IMR-90 (cell line): ENCODE data around the gene AMN. TPM values are rescaled to one million over a fixed set of nuclear protein-coding genes. Genes with fewer than 3 reads are reported as not detected.

Source experiments
- ATAC-seq: fragments of 200-7000 bp; cut with Tn5 transposase; 2 replicates; pipeline ENCODE4 v1.9.1; 2020; ENCODE audit warnings: low read depth, mild to moderate bottlenecking, moderate library complexity
- BruUV-seq: library from RNA; stranded (reverse); fragments of 400-500 nt; replicated peaks from 2 replicates; lab custom pipeline; 2021; lab: Mats Ljungman, UMichigan
- CTCF ChIA-PET: fragments of 300-600 bp; formaldehyde crosslinking; extraction: SDS; loops from one replicate; lab custom pipeline; 2021; ENCODE audit warnings: antibody characterized with exemption; lab: Yijun Ruan, JAX
- POLR2A ChIA-PET: fragments of 300-600 bp; sonication (Branson Sonifier 250); formaldehyde crosslinking; loops from one replicate; lab custom pipeline; 2022; ENCODE audit warnings: antibody characterized with exemption; ENCODE audit not compliant: unreplicated experiment; lab: Charles Lee
- DNase-seq: peaks from one replicate; pipeline ENCODE4 v3.0.0; 2013
- H2AFZ ChIP-seq: replicated peaks from 2 replicates; pipeline ENCODE3; 2013; ENCODE audit warnings: low read length, mild to moderate bottlenecking; ENCODE audit not compliant: poor library complexity
- H2AK5ac ChIP-seq: 2 replicates; pipeline ENCODE4 v1.6.1; 2013; ENCODE audit warnings: low read depth, low read length, inconsistent platforms
- H2AK9ac ChIP-seq: replicated peaks from 2 replicates; pipeline ENCODE3; 2013; ENCODE audit warnings: mild to moderate bottlenecking, low read depth, low read length, moderate library complexity; ENCODE audit not compliant: poor library complexity
- H2BK120ac ChIP-seq: 2 replicates; pipeline ENCODE4 v1.6.1; 2013; ENCODE audit warnings: low read depth, low read length, inconsistent platforms
- H2BK15ac ChIP-seq: 3 replicates; pipeline ENCODE4 v1.6.1; 2013; ENCODE audit warnings: low read depth, low read length, inconsistent platforms
- H2BK20ac ChIP-seq: 2 replicates; pipeline ENCODE4 v1.6.1; 2013; ENCODE audit warnings: low read depth, mild to moderate bottlenecking, inconsistent platforms, low read length, moderate library complexity
- H2BK5ac ChIP-seq: 2 replicates; pipeline ENCODE4 v1.6.1; 2013; ENCODE audit warnings: mild to moderate bottlenecking, low read depth, low read length, inconsistent platforms; ENCODE audit not compliant: poor library complexity, severe bottlenecking
- H3K14ac ChIP-seq: replicated peaks from 2 replicates; pipeline ENCODE4 v1.6.1; 2013; ENCODE audit warnings: low read depth, low read length, inconsistent platforms
- H3K18ac ChIP-seq: 2 replicates; pipeline ENCODE4 v1.6.1; 2013; ENCODE audit warnings: low read depth, low read length, control low read depth
- H3K23ac ChIP-seq: 2 replicates; pipeline ENCODE4 v1.6.1; 2013; ENCODE audit warnings: low read depth, low read length, inconsistent platforms
- H3K27ac ChIP-seq: 2 replicates; pipeline ENCODE4 v1.5.1; 2013; ENCODE audit warnings: mild to moderate bottlenecking, control low read depth, low read length; ENCODE audit not compliant: insufficient read depth
- H3K27me3 ChIP-seq: 2 replicates; pipeline ENCODE4 v1.6.1; 2013; ENCODE audit warnings: low read length; ENCODE audit not compliant: control insufficient read depth, insufficient read depth
- H3K36me3 ChIP-seq: 2 replicates; pipeline ENCODE4 v1.6.1; 2013; ENCODE audit warnings: low read length, mixed read lengths; ENCODE audit not compliant: control insufficient read depth, insufficient read depth
- H3K4ac ChIP-seq: 2 replicates; pipeline ENCODE4 v1.6.1; 2013; ENCODE audit warnings: low read depth, low read length, inconsistent platforms
- H3K4me1 ChIP-seq: 2 replicates; pipeline ENCODE4 v1.6.1; 2013; ENCODE audit warnings: low read length, mixed read lengths; ENCODE audit not compliant: control insufficient read depth, insufficient read depth
- H3K4me2 ChIP-seq: 2 replicates; pipeline ENCODE4 v1.6.1; 2013; ENCODE audit warnings: low read depth, mild to moderate bottlenecking, control low read depth, low read length, moderate library complexity
- H3K4me3 ChIP-seq: 2 replicates; pipeline ENCODE4 v1.5.1; 2013; ENCODE audit warnings: low read depth, mild to moderate bottlenecking, control low read depth, low read length, moderate library complexity; ENCODE audit not compliant: insufficient read depth
- H3K56ac ChIP-seq: 2 replicates; pipeline ENCODE4 v1.6.1; 2013; ENCODE audit warnings: low read length, inconsistent platforms; ENCODE audit not compliant: insufficient read depth; ENCODE audit errors: extremely low read depth
- H3K79me1 ChIP-seq, 2 experiments: 2 replicates each; pipeline ENCODE4 v1.6.1; 2013; ENCODE audit warnings: low read length in 2 of 2, inconsistent platforms in 1 of 2, low read depth in 1 of 2
- H3K9ac ChIP-seq: 2 replicates; pipeline ENCODE4 v1.6.1; 2013; ENCODE audit warnings: low read depth, low read length, control low read depth
- H3K9me1 ChIP-seq: 2 replicates; pipeline ENCODE4 v1.6.1; 2013; ENCODE audit warnings: low read length, inconsistent platforms; ENCODE audit not compliant: insufficient read depth
- H3K9me3 ChIP-seq: 2 replicates; pipeline ENCODE4 v1.6.1; 2013; ENCODE audit warnings: low read length; ENCODE audit not compliant: control insufficient read depth, insufficient read depth
- H4K20me1 ChIP-seq: 2 replicates; pipeline ENCODE4 v1.6.1; 2013; ENCODE audit warnings: low read length, inconsistent platforms; ENCODE audit not compliant: insufficient read depth
- H4K5ac ChIP-seq: 2 replicates; pipeline ENCODE4 v1.6.1; 2013; ENCODE audit warnings: mild to moderate bottlenecking, low read depth, low read length, control low read depth
- H4K8ac ChIP-seq, 2 experiments: 2 replicates each; pipeline ENCODE4 v1.6.1; 2013; ENCODE audit warnings: low read depth in 2 of 2, low read length in 2 of 2, control low read depth in 1 of 2, inconsistent platforms in 1 of 2
- H4K91ac ChIP-seq: 2 replicates; pipeline ENCODE4 v1.6.1; 2013; ENCODE audit warnings: low read depth, low read length, inconsistent platforms; ENCODE audit not compliant: insufficient read depth
- BHLHE40 ChIP-seq: fragments of 150-350 bp; IDR thresholded peaks from 2 replicates; pipeline ENCODE4 v1.6.1; 2016; ENCODE audit warnings: mild to moderate bottlenecking, low read depth, low read length
- WGBS, 2 experiments: methylation state at CpG; one replicate each; pipeline versions ENCODE4 v1.1.5 to v1.1.7; 2013; ENCODE audit warnings: missing lambda C conversion rate in 2 of 2; ENCODE audit not compliant: insufficient read length in 1 of 2; ENCODE audit errors: extremely low coverage in 2 of 2; 5-methylcytosine and 5-hydroxymethylcytosine counted together
- dilution Hi-C: fragments of 300-500 bp; cut with HindIII; formaldehyde crosslinking; loops from one replicate; pipeline ENCODE4 v1.14.3; 2018; ENCODE audit warnings: low sequenced_read_pairs; ENCODE audit not compliant: unreplicated experiment
- in situ Hi-C: fragments of 300-500 bp; cut with MboI; formaldehyde crosslinking; loops from 3 replicates; pipeline ENCODE4 v1.14.3; 2019; ENCODE audit warnings: low sequenced_read_pairs, inconsistent platforms, mixed read lengths
- intact Hi-C: fragments of 100-400 bp; cut with micrococcal nuclease; formaldehyde crosslinking; loops from 2 replicates; pipeline ENCODE4 v1.10.0; 2022
- polyA plus RNA-seq, 3 experiments: library from polyadenylated mRNA; depleted of rRNA; stranded (reverse); fragments of >200 nt; gene quantifications; 2 replicates each; pipeline ENCODE4 v1.2.3, GENCODE V29; 2012; ENCODE audit warnings: low replicate concordance in 1 of 3
- total RNA-seq: library from RNA; depleted of rRNA; stranded (reverse); fragments of >200 nt; gene quantifications from 2 replicates; pipeline ENCODE4 v1.2.3, GENCODE V29; 2012
- TF ChIP-seq, protein P1 (sequence below): fragments of 150-350 bp; IDR thresholded peaks from 2 replicates; pipeline ENCODE4 v1.6.1; 2016; ENCODE audit warnings: low read depth, mild to moderate bottlenecking, low read length, moderate library complexity, borderline replicate concordance
- TF ChIP-seq, protein P2 (sequence below): fragments of 150-350 bp; IDR thresholded peaks from 2 replicates; pipeline ENCODE4 v1.6.1; 2017; ENCODE audit warnings: mild to moderate bottlenecking, antibody characterized with exemption, low read length, low read depth
- TF ChIP-seq, protein P3 (sequence below): conservative IDR thresholded peaks from 2 replicates; pipeline ENCODE4 v1.5.1; 2012; ENCODE audit warnings: mild to moderate bottlenecking, low read depth, low read length, improper control_type of control experiment

Gene AMN
- total and polyA plus RNA-seq, 2 of the 4 experiments (the other 2 are of a cell fraction): under 0.01 to 0.24 TPM

DNA sequence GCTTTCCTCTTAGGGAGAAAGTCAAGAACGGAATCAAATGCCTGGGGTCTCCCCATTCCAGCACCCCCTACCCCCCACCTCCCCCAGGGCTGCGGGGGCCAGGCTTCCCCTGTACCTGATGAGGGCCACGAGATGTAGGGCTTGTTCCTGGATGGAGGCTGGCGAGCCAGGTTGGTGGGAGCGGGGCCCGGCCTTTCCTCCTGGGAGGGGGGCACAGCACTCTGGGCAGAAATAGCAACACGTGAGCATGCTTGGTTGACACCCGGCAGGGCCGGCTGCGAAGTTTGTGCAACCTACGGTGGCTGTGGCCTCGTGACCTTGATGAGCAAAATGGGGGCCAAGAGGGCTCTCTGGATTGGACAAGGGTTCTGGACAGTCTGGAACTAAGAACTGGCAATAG lies 15.7 kb downstream of the AMN start:
- Histone ChIP-seq H3K36me3 (peaks cover 62% of the 10 kb centered on the region), H3K9me1 (peaks cover 6% of the 10 kb centered on the region; the same call in 1 of the 2 replicates), H2BK20ac (no peak overlapping the region), H2BK15ac (no peak overlapping the region), H4K8ac (no peak overlapping the region), H2AK5ac (no peak overlapping the region), H3K27me3 (no peaks in the 10 kb centered on the region), H3K4me2 (no peak overlapping the region), H2BK120ac (no peak overlapping the region), H4K5ac (no peak overlapping the region), H3K9me3 (no peaks in the 10 kb centered on the region), H3K18ac (no peak overlapping the region), H3K23ac (no peak overlapping the region), H2BK5ac (no peak overlapping the region), H3K56ac (no peak overlapping the region), H2AFZ (no peak overlapping the region), H3K4me1 (no peaks in the 10 kb centered on the region; the same call in 1 of the 2 replicates), H3K14ac (no peak overlapping the region), H3K4me3 (no peak overlapping the region), H4K91ac (no peak overlapping the region), H3K9ac (no peak overlapping the region), H3K79me1 (peaks cover 0 to 42% of the 10 kb centered on the region in 2 experiments; a peak in 3 of 4 replicates), H3K27ac (no peak overlapping the region), H3K4ac (no peak overlapping the region), H2AK9ac (no peak overlapping the region), H4K20me1 (peaks cover 15% of the 10 kb centered on the region)
- TF ChIP-seq, protein P1, sequence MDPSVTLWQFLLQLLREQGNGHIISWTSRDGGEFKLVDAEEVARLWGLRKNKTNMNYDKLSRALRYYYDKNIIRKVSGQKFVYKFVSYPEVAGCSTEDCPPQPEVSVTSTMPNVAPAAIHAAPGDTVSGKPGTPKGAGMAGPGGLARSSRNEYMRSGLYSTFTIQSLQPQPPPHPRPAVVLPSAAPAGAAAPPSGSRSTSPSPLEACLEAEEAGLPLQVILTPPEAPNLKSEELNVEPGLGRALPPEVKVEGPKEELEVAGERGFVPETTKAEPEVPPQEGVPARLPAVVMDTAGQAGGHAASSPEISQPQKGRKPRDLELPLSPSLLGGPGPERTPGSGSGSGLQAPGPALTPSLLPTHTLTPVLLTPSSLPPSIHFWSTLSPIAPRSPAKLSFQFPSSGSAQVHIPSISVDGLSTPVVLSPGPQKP: no peak
- TF ChIP-seq, protein P2, sequence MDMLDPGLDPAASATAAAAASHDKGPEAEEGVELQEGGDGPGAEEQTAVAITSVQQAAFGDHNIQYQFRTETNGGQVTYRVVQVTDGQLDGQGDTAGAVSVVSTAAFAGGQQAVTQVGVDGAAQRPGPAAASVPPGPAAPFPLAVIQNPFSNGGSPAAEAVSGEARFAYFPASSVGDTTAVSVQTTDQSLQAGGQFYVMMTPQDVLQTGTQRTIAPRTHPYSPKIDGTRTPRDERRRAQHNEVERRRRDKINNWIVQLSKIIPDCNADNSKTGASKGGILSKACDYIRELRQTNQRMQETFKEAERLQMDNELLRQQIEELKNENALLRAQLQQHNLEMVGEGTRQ: no peak
- TF ChIP-seq, protein P3, sequence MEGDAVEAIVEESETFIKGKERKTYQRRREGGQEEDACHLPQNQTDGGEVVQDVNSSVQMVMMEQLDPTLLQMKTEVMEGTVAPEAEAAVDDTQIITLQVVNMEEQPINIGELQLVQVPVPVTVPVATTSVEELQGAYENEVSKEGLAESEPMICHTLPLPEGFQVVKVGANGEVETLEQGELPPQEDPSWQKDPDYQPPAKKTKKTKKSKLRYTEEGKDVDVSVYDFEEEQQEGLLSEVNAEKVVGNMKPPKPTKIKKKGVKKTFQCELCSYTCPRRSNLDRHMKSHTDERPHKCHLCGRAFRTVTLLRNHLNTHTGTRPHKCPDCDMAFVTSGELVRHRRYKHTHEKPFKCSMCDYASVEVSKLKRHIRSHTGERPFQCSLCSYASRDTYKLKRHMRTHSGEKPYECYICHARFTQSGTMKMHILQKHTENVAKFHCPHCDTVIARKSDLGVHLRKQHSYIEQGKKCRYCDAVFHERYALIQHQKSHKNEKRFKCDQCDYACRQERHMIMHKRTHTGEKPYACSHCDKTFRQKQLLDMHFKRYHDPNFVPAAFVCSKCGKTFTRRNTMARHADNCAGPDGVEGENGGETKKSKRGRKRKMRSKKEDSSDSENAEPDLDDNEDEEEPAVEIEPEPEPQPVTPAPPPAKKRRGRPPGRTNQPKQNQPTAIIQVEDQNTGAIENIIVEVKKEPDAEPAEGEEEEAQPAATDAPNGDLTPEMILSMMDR: no peak
- no peak for TF ChIP-seq BHLHE40
- ChIA-PET CTCF (no interaction called here), POLR2A (no interaction called here)
- intact Hi-C loops: no loop called here
- WGBS, 2 experiments: 87% methylated on average over 3 of the region's 12 CpGs; no CpG with 5 or more reads in 1 of the 2 experiments
- in situ Hi-C loops: no loop called here
- no peak for ATAC-seq
- no TSS peak for BruUV-seq
- dilution Hi-C loops: no loop called here
- no peak for DNase-seq
